Astrocyte of the spinal cord (primary cell): ENCODE results near the gene NUDT19.

Source experiments
- DNase-seq: peaks from one replicate; pipeline ENCODE4 v3.0.0; 2011; ENCODE audit warnings: low read depth, low spot score
- H3K4me3 ChIP-seq: 2 replicates; pipeline ENCODE4 v1.5.1; 2011; ENCODE audit warnings: low read depth, mild to moderate bottlenecking, low read length, moderate library complexity
- CTCF ChIP-seq: IDR thresholded peaks from 2 replicates; pipeline ENCODE4 v1.5.1; 2012; ENCODE audit warnings: low read depth, mild to moderate bottlenecking, low read length, inconsistent platforms
- in situ Hi-C: cut with HindIII; loops from 2 replicates; pipeline ENCODE4 v1.10.0; 2017; ENCODE audit warnings: low sequenced_read_pairs

NUDT19 gene

GRCh38 chr19:32677657-32678056 is 14.0 kb upstream of the NUDT19 start:
- TF ChIP-seq CTCF, result no peak
- in situ Hi-C loops, result no loop called here
- no peak overlapping the region for H3K4me3 ChIP-seq
- DNase-seq, result no peak

GRCh38 chr19:32680986-32681385 is 10.6 kb upstream of the NUDT19 start:
- in situ Hi-C loops, result no loop called here
- no peak for TF ChIP-seq CTCF
- DNase-seq, result no peak
- no peak overlapping the region for H3K4me3 ChIP-seq

GRCh38 chr19:32682317-32682716 is 9.3 kb upstream of the NUDT19 start:
- TF ChIP-seq CTCF, result no peak
- H3K4me3 ChIP-seq, result no peak overlapping the region
- DNase-seq, result no peak
- in situ Hi-C loops, result no loop called here

- DNase-seq, result no peak
- TF ChIP-seq CTCF, result no peak
- H3K4me3 ChIP-seq, result no peak overlapping the region
- in situ Hi-C loops, result no loop called here
These were observed 4.7 kb upstream of the NUDT19 start for GRCh38 chr19:32686847-32687475.

- no peak for DNase-seq
- H3K4me3 ChIP-seq, result no peak overlapping the region
- TF ChIP-seq CTCF, result no peak
- in situ Hi-C loops, result no loop called here
These were observed 3.9 kb upstream of the NUDT19 start for GRCh38 chr19:32687681-32688080.

GRCh38 chr19:32688311-32688710 is 3.3 kb upstream of the NUDT19 start:
- no peak overlapping the region for H3K4me3 ChIP-seq
- TF ChIP-seq CTCF, result no peak
- in situ Hi-C loops, result no loop called here
- no peak for DNase-seq
